Left ventricle myocardium inferior (tissue), 1 donor: ENCODE data around the gene NTN4. TPM values are rescaled to one million over a fixed set of nuclear protein-coding genes. Genes with fewer than 3 reads are reported as not detected.

Source experiments
- DNase-seq: peaks from one replicate; pipeline ENCODE4 v3.0.0-alpha.2; 2020
- H3K27ac ChIP-seq: fragments of 200-600 bp; replicated peaks from 2 replicates; pipeline ENCODE4 v1.8.0; 2021
- H3K27me3 ChIP-seq: fragments of 200-600 bp; 2 replicates; pipeline ENCODE4 v1.8.0; 2021; ENCODE audit warnings: low read depth
- H3K36me3 ChIP-seq: fragments of 200-600 bp; 2 replicates; pipeline ENCODE4 v1.8.0; 2021
- H3K4me1 ChIP-seq: fragments of 200-600 bp; 2 replicates; pipeline ENCODE4 v1.8.0; 2021
- H3K4me3 ChIP-seq: fragments of 200-600 bp; 2 replicates; pipeline ENCODE4 v1.8.0; 2021; ENCODE audit warnings: mild to moderate bottlenecking, moderate library complexity
- H3K9me3 ChIP-seq: fragments of 200-600 bp; replicated peaks from 2 replicates; pipeline ENCODE4 v1.8.0; 2021
- intact Hi-C: fragments of 100-400 bp; cut with micrococcal nuclease; formaldehyde crosslinking; loops from one replicate; pipeline ENCODE4 v1.11.0; 2022
- total RNA-seq: library from RNA; stranded (reverse); fragmentation: NEBNext Ultra II Directional; extraction: Animal tissue kit (Norgen Biotek cat#: 25700); gene quantifications from one replicate; pipeline ENCODE4 v1.2.1, GENCODE V29; 2021
- TF ChIP-seq, protein P1 (sequence below): fragments of 200-600 bp; IDR thresholded peaks from 2 replicates; pipeline ENCODE4 v1.8.0; 2021; ENCODE audit warnings: antibody characterized with exemption, mild to moderate bottlenecking, borderline replicate concordance
- donor health status: DM: no; HTN: yes; CAD: no; lungs with severe emphysema.

The NTN4 gene
- total RNA-seq, 1 donor from 2014 or later, result 76.8 TPM

DNA sequence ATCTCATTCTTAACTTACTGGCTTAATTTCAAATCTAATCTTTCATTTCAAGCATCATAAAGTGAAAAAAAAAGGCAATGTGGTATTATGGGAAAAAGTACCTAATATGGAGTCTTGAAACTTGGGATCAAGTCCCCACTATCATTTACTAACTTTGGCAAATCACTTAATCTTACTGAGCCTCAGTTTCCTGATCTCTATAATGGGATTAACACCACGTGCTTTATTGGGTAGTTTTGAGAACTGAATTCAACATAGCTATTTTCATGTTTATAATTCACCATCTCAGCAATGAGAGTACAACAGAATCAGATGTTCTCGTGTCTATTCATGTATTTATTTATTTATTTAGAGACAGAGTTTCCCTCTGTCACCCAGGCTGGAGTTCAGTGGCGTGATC lies 78.3 kb downstream of the NTN4 start:
- intact Hi-C loops, result no loop called here
- Histone ChIP-seq H3K9me3 (no peaks in the 10 kb centered on the region), H3K36me3 (peaks cover 45% of the 10 kb centered on the region), H3K4me1 (peaks cover 12% of the 10 kb centered on the region), H3K27me3 (no peaks in the 10 kb centered on the region), H3K4me3 (no peak overlapping the region), H3K27ac (no peak overlapping the region)
- no peak for DNase-seq
- TF ChIP-seq, protein P1, sequence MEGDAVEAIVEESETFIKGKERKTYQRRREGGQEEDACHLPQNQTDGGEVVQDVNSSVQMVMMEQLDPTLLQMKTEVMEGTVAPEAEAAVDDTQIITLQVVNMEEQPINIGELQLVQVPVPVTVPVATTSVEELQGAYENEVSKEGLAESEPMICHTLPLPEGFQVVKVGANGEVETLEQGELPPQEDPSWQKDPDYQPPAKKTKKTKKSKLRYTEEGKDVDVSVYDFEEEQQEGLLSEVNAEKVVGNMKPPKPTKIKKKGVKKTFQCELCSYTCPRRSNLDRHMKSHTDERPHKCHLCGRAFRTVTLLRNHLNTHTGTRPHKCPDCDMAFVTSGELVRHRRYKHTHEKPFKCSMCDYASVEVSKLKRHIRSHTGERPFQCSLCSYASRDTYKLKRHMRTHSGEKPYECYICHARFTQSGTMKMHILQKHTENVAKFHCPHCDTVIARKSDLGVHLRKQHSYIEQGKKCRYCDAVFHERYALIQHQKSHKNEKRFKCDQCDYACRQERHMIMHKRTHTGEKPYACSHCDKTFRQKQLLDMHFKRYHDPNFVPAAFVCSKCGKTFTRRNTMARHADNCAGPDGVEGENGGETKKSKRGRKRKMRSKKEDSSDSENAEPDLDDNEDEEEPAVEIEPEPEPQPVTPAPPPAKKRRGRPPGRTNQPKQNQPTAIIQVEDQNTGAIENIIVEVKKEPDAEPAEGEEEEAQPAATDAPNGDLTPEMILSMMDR, result no peak

DNA sequence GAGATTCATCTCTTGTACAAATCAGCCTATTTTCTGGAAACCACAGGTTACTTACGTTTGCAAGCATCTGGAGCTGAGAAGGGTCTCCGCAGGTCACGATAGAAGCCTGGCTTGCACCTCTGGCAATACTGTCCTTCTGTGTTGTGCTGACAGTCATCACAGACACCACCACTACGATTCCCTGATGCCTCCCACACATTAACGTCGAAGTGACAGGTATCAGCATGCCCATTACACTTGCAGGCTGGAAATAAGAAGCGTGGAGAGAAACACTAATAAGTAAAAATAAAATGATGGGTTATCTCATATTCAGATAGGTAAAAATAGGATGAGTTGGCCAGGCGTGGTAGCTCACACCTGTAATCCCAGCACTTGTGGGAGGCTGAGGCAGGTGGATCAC lies 80.2 kb downstream of the NTN4 start:
- intact Hi-C loops, result no loop called here
- Histone ChIP-seq H3K4me3 (no peak overlapping the region), H3K4me1 (peaks cover 26% of the 10 kb centered on the region), H3K9me3 (no peaks in the 10 kb centered on the region), H3K36me3 (peaks cover 45% of the 10 kb centered on the region), H3K27ac (peak overlapping the region; percentile 30), H3K27me3 (no peaks in the 10 kb centered on the region)
- TF ChIP-seq, protein P1, result no peak
- no peak for DNase-seq

DNA sequence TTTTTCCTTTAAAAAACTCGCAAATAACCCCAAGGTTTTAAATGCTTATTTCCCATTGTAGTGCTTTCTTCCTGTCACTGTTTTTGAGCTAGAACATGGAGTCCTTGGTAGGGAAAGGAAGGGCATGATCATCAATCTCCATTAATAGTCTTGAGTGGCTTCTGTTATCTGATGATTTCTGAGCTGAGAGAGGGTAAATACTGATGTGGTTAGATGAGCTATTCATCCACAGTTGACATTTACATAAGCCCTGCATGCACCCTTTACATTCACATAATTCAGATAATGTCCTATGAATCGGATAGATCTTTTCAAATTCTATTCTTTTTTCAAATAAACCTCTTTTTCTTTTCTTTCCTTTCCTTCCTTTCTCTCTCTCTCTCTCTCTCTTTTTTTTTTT lies 81.4 kb downstream of the NTN4 start:
- Histone ChIP-seq H3K36me3 (peaks cover 52% of the 10 kb centered on the region), H3K27me3 (no peaks in the 10 kb centered on the region), H3K4me1 (peaks cover 38% of the 10 kb centered on the region), H3K27ac (peak overlapping the region; percentile 30), H3K4me3 (no peak overlapping the region), H3K9me3 (no peaks in the 10 kb centered on the region)
- intact Hi-C loops, result no loop called here
- DNase-seq, result no peak
- TF ChIP-seq, protein P1, result no peak

DNA sequence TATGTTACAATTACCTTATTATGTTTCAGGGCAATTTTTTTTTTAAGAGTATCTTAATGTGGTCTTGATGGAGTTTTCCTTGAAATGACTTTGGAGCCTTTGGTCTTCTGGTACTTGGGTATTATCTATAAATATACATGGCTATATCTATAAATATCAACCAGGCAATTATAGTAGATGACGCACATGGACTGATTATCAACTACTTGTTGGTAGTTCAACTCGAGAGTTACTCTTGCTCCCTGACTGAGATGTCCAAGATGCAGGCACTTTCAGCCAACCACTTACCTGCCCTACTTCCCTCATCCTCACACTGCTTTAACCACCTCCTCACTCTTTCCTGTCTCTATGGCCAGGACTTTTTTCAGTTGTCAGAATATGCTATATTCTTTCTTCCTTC lies 85.4 kb downstream of the NTN4 start:
- Histone ChIP-seq H3K27ac (peak overlapping the region; percentile 79), H3K27me3 (no peaks in the 10 kb centered on the region), H3K36me3 (peaks cover 31% of the 10 kb centered on the region), H3K9me3 (no peaks in the 10 kb centered on the region), H3K4me1 (peaks cover 60% of the 10 kb centered on the region), H3K4me3 (peak overlapping the region; percentile 12)
- DNase-seq, result no peak
- TF ChIP-seq, protein P1, result no peak
- intact Hi-C loops, result no loop called here

DNA sequence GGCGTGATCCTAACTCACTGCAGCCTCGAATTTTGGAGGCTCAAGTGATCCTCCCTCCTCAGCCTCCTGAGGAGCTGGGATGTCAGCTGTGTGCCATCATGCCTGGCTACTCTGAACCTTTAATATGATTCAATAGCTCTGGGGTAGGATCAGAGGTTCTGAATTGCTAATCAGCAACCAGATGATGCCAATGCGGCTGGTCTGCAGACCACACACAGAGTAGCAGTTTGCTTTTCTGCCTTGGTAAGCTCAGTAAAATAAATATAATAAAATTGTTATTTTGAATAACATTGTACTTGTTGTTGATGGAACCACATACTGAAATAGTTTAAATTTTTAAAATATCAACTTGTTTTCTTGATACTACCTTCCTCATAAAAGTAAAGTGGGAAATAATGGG lies 86.6 kb downstream of the NTN4 start:
- H3K4me1 ChIP-seq, result peaks cover 65% of the 10 kb centered on the region
- no peak for DNase-seq
- TF ChIP-seq, protein P1, result no peak
- peak overlapping the region; percentile 79 for H3K27ac ChIP-seq
- peaks cover 20% of the 10 kb centered on the region for H3K36me3 ChIP-seq
- H3K9me3 ChIP-seq, result no peaks in the 10 kb centered on the region
- no peak overlapping the region for H3K4me3 ChIP-seq
- no peaks in the 10 kb centered on the region for H3K27me3 ChIP-seq
- intact Hi-C loops, result no loop called here
